Measurements from ENCODE around the gene SOHLH1. TPM values are rescaled to one million over a fixed set of nuclear protein-coding genes. Genes with fewer than 3 reads are reported as not detected.
A peak's percentile ranks its signal among the peaks of the same experiment; 100 is the strongest.

The SOHLH1 gene
- total RNA-seq, 6 donors from 2014 or later, result not detected

DNA sequence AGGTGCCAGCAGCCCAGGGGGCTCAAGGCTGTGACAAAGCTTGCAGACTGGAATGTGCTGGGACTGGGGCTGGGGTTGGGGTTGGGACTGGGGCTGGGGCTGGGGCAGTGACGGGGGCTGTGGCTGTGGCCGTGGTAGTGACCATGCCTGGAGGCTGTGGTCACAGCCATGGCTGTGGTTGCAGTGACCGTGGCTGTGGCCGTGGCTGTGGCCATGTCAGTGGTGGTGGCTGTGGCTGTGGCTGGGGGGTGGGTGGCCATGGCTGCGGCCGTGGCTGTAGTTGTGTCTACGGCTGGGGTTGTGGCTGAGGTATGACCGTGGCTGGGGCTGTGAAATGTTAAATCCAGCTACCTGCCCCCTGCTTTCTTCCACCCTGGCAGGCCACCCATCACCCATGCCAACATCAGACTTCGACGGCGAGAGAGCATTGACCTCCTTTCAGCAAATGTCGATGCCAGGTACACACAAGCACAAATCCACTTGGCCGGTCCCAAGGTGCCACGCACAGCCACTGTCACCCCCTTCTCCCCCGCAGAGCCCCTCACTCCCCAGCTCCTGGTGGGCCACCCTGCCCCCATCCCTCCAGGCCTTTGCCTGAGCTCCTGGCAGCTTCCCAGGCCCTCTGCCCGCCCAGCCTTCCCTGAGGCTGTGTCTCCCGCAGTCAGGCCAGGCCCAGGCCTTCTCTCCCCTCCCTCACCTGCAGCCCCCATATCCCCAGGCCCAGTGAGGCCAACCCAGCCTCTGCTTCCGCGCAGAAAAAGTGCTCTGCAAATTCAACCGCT is 20.9 kb downstream of the SOHLH1 start:
- no peaks in the 10 kb centered on the region for H3K27me3 ChIP-seq
- H3K36me3 ChIP-seq, result no peaks in the 10 kb centered on the region
- no peaks in the 10 kb centered on the region for H3K9me3 ChIP-seq
- no peak for ATAC-seq (ENCODE audit: low FRiP score in 2 of 2)
- no peaks in the 10 kb centered on the region for H3K4me1 ChIP-seq
- TF ChIP-seq EP300 (IDR thresholded peaks at IDR 0.05), result no peak
- TF ChIP-seq POLR2AphosphoS5 (IDR thresholded peaks at IDR 0.05), result no peak
- TF ChIP-seq POLR2A (IDR thresholded peaks at IDR 0.05), result no peak
- TF ChIP-seq, protein P1, sequence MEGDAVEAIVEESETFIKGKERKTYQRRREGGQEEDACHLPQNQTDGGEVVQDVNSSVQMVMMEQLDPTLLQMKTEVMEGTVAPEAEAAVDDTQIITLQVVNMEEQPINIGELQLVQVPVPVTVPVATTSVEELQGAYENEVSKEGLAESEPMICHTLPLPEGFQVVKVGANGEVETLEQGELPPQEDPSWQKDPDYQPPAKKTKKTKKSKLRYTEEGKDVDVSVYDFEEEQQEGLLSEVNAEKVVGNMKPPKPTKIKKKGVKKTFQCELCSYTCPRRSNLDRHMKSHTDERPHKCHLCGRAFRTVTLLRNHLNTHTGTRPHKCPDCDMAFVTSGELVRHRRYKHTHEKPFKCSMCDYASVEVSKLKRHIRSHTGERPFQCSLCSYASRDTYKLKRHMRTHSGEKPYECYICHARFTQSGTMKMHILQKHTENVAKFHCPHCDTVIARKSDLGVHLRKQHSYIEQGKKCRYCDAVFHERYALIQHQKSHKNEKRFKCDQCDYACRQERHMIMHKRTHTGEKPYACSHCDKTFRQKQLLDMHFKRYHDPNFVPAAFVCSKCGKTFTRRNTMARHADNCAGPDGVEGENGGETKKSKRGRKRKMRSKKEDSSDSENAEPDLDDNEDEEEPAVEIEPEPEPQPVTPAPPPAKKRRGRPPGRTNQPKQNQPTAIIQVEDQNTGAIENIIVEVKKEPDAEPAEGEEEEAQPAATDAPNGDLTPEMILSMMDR (IDR thresholded peaks at IDR 0.05), result no peak
- peak in 1 of 2 donors; percentile 64 for DNase-seq
- H3K4me3 ChIP-seq, result no peak overlapping the region
- 87 to 89% methylated on average over 15 to 19 of the region's 20 CpGs for WGBS, 2 donors
- no peak overlapping the region for H3K27ac ChIP-seq

DNA sequence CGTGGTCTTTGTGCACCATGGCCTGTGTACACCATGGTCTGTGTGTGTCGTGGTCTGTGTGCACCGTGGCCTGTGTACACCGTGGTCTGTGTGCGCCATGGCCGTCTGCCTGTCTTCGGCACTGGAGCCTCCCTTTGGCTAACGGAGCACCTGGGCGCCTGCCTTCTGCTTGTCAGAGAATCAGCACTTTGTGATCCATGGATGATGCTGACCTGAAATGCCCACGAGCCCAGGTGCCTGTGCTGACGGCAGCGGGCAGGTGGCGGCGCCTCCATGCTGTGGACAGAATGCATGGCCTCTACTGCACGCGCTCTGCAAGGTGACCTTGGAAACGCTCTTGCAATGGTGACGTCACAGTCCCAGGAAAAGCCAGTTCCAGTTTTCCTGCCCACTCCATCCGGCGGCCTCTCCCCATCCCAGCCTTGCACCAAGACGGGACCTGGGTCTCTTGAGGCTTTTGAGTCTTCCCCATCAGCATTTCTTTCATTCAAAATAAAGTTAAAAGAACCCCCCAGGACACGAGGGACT is 21.6 kb downstream of the SOHLH1 start:
- DNase-seq (peak in 1 of 2 donors; percentile 56), ATAC-seq (ENCODE audit: low FRiP score in 2 of 2) (no peak)
- Histone ChIP-seq H3K4me3 (no peak overlapping the region), H3K9me3 (no peaks in the 10 kb centered on the region), H3K27ac (no peak overlapping the region), H3K27me3 (no peaks in the 10 kb centered on the region), H3K4me1 (no peaks in the 10 kb centered on the region), H3K36me3 (no peaks in the 10 kb centered on the region)
- WGBS, 2 donors, result 80 to 82% methylated on average over 11 to 22 of the region's 22 CpGs
- no peak for TF ChIP-seq EP300 (IDR thresholded peaks at IDR 0.05)
- no peak for TF ChIP-seq POLR2A (IDR thresholded peaks at IDR 0.05)
- TF ChIP-seq, protein P1 (IDR thresholded peaks at IDR 0.05), result no peak
- TF ChIP-seq POLR2AphosphoS5 (IDR thresholded peaks at IDR 0.05), result no peak

DNA sequence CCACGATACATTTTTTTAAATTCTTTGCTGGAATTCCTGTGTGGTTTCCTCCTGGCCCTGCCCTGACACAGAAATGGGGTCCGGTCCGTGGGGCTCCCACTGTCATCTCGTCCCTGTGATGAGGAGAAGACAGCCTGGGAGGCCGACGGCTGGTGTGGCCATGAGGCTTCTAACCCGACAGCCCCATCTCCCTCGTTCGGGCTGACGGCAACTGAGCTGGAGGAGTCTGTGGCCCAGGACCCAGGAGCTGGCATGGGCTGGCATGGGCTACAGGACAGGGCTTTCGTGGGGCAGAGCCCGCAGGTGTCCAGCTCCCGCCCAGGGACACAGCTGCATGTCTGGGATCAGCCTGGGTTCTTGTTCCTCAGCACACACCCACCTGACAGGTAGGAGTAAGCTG is 22.4 kb downstream of the SOHLH1 start:
- no peaks in the 10 kb centered on the region for H3K9me3 ChIP-seq
- no peaks in the 10 kb centered on the region for H3K4me1 ChIP-seq
- no peaks in the 10 kb centered on the region for H3K36me3 ChIP-seq
- TF ChIP-seq POLR2AphosphoS5 (IDR thresholded peaks at IDR 0.05) (no peak), POLR2A (IDR thresholded peaks at IDR 0.05) (no peak), EP300 (IDR thresholded peaks at IDR 0.05) (no peak)
- TF ChIP-seq, protein P1 (IDR thresholded peaks at IDR 0.05), result no peak
- H3K4me3 ChIP-seq, result no peak overlapping the region
- no peaks in the 10 kb centered on the region for H3K27me3 ChIP-seq
- DNase-seq, result peak in 1 of 2 donors; percentile 44
- ATAC-seq (ENCODE audit: low FRiP score in 2 of 2), result no peak
- no peak overlapping the region for H3K27ac ChIP-seq
- 85 to 91% methylated on average over 6 to 13 of the region's 13 CpGs for WGBS, 2 donors

DNA sequence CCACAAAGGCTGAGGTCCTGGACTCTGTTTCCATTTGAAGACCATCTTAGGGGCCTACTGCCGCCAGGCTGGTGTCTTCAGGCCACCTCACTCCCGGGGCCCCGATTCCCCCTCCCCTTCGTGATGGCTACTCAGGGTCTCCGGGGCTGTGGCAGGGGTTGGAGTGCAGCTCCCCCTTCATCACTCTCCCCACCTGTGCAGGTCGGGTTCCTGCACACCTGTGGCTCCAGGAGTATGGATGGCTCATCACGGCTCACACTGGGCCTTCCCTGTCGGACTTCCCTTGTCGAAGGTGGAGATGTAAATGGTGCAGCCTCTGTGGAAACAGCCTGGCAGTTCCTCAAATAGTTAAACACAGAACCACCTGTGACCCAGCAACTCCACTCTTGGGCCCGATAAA is 24.3 kb downstream of the SOHLH1 start:
- Histone ChIP-seq H3K9me3 (no peaks in the 10 kb centered on the region), H3K27ac (no peak overlapping the region), H3K4me3 (no peak overlapping the region), H3K27me3 (no peaks in the 10 kb centered on the region), H3K4me1 (no peaks in the 10 kb centered on the region), H3K36me3 (no peaks in the 10 kb centered on the region)
- DNase-seq, result peak in 1 of 2 donors; percentile 26
- TF ChIP-seq POLR2A (IDR thresholded peaks at IDR 0.05), result no peak
- no peak for TF ChIP-seq POLR2AphosphoS5 (IDR thresholded peaks at IDR 0.05)
- TF ChIP-seq, protein P1 (IDR thresholded peaks at IDR 0.05), result no peak
- TF ChIP-seq EP300 (IDR thresholded peaks at IDR 0.05), result no peak
- ATAC-seq (ENCODE audit: low FRiP score in 2 of 2), result no peak
- WGBS, 2 donors, result 75 to 86% methylated on average over 10 of the region's 10 CpGs

Data from upper lobe of left lung (tissue), 6 donors.